BJ (cell line): ENCODE results near the gene EPB41L2. TPM values are rescaled to one million over a fixed set of nuclear protein-coding genes. Genes with fewer than 3 reads are reported as not detected.

ENCODE experiments used
- CTCF ChIA-PET: fragments of 350-600 bp; formaldehyde crosslinking; extraction: SDS; loops from one replicate; lab custom pipeline; 2021; ENCODE audit warnings: antibody characterized with exemption, inconsistent platforms; lab: Yijun Ruan, JAX
- POLR2A ChIA-PET: fragments of 300-600 bp; sonication (Branson Sonifier 250); formaldehyde crosslinking; extraction: SDS; loops from one replicate; lab custom pipeline; 2021; ENCODE audit warnings: antibody characterized with exemption; lab: Charles Lee
- DNase-seq: peaks from one replicate; pipeline ENCODE4 v3.0.0-alpha.2; 2011; ENCODE audit warnings: low read depth
- H3K27me3 ChIP-seq: 2 replicates; pipeline ENCODE4 v1.6.0; 2011; ENCODE audit warnings: low read length; ENCODE audit not compliant: control insufficient read depth, insufficient read depth
- H3K36me3 ChIP-seq: 2 replicates; pipeline ENCODE4 v1.5.1; 2011; ENCODE audit warnings: low read length; ENCODE audit not compliant: control insufficient read depth, insufficient read depth
- H3K4me3 ChIP-seq: 2 replicates; pipeline ENCODE4 v1.5.1; 2011; ENCODE audit warnings: low read depth, mild to moderate bottlenecking, control low read depth, low read length
- polyA plus RNA-seq: library from polyadenylated mRNA; depleted of rRNA; stranded (reverse); fragments of >200 nt; gene quantifications from 2 replicates; pipeline ENCODE4 v1.2.3, GENCODE V29; 2011
- TF ChIP-seq, protein P1 (sequence below): IDR thresholded peaks from 2 replicates; pipeline ENCODE4 v1.5.1; 2011; ENCODE audit warnings: low read depth, mild to moderate bottlenecking, control low read depth, inconsistent platforms, low read length, moderate library complexity; ENCODE audit not compliant: insufficient read depth

EPB41L2 gene
- polyA plus RNA-seq, 1 experiment = 24.5 TPM

DNA sequence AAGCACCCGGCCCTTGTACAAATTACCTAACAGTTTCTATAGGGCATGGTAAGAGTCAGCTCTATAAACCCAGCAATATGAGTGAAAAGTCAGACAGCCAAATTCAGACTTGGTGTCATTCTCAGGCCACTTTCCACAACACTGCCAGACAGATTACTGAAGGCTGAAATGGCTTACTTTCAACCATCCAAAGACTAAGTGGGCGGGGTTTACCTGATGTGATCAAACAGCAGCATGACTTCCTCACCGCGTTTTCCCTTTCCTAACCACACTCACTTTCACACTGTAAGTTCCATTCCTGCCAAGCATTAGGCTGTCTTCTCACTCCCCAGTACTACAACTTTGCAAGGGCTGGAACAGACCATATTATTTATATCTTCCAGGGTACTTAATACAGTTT lies 149.9 kb downstream of the EPB41L2 start:
- TF ChIP-seq, protein P1, sequence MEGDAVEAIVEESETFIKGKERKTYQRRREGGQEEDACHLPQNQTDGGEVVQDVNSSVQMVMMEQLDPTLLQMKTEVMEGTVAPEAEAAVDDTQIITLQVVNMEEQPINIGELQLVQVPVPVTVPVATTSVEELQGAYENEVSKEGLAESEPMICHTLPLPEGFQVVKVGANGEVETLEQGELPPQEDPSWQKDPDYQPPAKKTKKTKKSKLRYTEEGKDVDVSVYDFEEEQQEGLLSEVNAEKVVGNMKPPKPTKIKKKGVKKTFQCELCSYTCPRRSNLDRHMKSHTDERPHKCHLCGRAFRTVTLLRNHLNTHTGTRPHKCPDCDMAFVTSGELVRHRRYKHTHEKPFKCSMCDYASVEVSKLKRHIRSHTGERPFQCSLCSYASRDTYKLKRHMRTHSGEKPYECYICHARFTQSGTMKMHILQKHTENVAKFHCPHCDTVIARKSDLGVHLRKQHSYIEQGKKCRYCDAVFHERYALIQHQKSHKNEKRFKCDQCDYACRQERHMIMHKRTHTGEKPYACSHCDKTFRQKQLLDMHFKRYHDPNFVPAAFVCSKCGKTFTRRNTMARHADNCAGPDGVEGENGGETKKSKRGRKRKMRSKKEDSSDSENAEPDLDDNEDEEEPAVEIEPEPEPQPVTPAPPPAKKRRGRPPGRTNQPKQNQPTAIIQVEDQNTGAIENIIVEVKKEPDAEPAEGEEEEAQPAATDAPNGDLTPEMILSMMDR = no peak
- Histone ChIP-seq H3K36me3 (no peaks in the 10 kb centered on the region), H3K27me3 (no peaks in the 10 kb centered on the region), H3K4me3 (no peak overlapping the region)
- ChIA-PET CTCF (no interaction called here), POLR2A (no interaction called here)
- no peak for DNase-seq

DNA sequence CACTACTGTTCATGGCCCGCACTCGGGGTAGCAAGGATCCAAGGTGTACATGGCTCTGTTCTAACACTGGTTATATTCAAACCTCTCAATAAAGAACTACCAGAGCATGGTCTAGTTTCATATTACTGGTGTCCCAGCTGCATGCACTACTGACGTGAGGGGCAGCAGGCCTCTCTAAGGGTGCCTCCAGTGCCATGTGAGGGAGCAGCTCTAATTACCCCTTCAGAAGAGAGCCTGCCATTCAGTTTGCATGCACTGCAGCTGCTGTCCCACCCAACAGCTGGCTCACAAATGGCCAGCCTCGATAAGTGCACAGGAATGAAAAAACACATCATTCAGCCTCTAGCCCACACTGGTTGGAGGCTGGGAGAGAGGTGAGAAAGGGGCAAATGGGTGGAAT lies 150.6 kb downstream of the EPB41L2 start:
- ChIA-PET POLR2A (no interaction called here), CTCF (no interaction called here)
- Histone ChIP-seq H3K36me3 (no peaks in the 10 kb centered on the region), H3K27me3 (no peaks in the 10 kb centered on the region), H3K4me3 (no peak overlapping the region)
- DNase-seq = no peak
- TF ChIP-seq, protein P1 = no peak

DNA sequence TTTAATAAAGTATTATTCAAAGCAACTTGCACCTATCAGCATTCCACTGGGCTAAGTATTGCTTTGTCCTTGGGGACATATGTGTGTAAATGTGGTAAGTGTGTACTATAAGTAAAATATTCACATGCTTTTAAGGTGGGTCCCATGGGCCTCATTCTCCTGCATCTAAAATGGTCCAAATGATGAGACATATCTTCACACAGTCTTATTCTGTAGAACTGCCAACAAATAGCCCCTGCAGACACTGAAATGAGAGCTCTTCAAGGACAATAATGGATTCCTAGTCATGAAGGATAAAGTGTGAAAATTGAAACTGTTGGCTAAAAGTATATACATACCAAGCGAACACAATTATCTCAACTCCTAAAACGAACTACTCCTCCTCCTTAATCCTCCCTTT lies 154.1 kb downstream of the EPB41L2 start:
- DNase-seq = no peak
- ChIA-PET CTCF (no interaction called here), POLR2A (no interaction called here)
- Histone ChIP-seq H3K4me3 (no peak overlapping the region), H3K36me3 (no peaks in the 10 kb centered on the region), H3K27me3 (no peaks in the 10 kb centered on the region)
- TF ChIP-seq, protein P1 = no peak

DNA sequence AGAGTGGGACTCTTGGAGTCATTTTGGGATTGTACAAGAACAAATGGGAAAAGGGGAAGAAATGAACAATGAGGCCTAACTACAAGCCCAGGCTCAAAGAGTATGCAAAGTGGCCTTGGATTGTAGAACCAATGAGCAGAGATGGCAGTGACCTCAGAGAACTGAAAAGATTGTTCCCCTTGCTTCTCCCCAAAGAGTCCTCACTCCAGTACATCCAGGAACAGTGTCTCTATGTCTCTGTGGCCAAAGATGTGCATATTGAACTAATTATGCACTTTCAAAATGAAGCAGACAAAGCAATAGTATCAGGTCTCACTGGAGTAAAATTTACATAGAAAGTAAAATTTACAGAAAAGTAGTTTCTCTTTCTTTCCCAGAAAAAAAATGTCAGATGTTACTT lies 154.9 kb downstream of the EPB41L2 start:
- no peak overlapping the region for H3K4me3 ChIP-seq
- no peak for DNase-seq
- POLR2A ChIA-PET = no interaction called here
- CTCF ChIA-PET = interaction anchor here (2.0 kb wide), 1 partner anchor 14 kb away, joined by 5 read pairs; no protein-coding TSS in a partner anchor
- TF ChIP-seq, protein P1 = no peak
- no peaks in the 10 kb centered on the region for H3K36me3 ChIP-seq
- no peaks in the 10 kb centered on the region for H3K27me3 ChIP-seq

DNA sequence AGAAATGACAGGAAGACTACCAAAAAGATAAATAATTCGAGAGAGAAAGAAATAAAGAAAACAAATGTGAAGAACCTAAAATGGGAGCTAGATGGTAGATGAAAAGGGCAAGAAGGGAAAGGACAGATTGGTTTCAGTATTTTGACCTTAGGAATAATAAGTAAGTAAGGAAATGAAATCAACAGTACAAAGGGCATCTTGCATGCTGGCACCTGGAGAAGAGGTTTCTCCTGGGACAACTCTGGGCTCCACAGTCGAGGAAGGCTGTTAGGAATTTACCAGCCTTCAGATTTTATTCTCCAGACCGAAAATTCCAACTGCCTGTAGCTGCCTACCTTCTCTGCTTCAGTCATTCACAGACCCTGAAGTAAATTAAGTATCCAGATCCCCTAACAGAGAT lies 155.4 kb downstream of the EPB41L2 start:
- H3K36me3 ChIP-seq = no peaks in the 10 kb centered on the region
- H3K27me3 ChIP-seq = no peaks in the 10 kb centered on the region
- TF ChIP-seq, protein P1 = no peak
- ChIA-PET POLR2A (no interaction called here), CTCF (interaction anchor here (2.0 kb wide), 1 partner anchor 13 kb away, joined by 5 read pairs; no protein-coding TSS in a partner anchor)
- H3K4me3 ChIP-seq = no peak overlapping the region
- DNase-seq = no peak
